ENCODE data around the gene PPA2.

Gene PPA2

DNA sequence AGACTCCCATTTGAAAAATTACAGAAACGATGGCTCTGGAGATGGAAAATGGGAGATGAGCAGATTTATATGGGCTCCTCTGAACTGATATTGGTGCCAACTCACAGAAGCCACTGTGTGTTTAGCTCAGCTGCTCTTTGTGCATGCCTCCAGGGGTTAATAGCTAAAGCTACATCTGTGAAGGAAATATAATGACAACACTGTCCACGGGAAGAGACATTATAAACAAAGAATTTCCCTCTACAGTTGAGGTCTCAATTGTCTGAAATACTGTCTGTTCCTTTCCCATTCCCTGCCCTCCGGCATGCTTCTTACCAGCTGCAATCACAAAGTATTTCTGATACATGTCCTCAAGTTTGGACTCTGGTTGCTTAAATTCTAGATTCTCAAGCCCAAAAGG, 40.4 kb downstream of the PPA2 start:
- H3K4me1 ChIP-seq (ENCODE audit: control insufficient read depth, low read length), result no peaks in the 10 kb centered on the region
- TF ChIP-seq, protein P1, sequence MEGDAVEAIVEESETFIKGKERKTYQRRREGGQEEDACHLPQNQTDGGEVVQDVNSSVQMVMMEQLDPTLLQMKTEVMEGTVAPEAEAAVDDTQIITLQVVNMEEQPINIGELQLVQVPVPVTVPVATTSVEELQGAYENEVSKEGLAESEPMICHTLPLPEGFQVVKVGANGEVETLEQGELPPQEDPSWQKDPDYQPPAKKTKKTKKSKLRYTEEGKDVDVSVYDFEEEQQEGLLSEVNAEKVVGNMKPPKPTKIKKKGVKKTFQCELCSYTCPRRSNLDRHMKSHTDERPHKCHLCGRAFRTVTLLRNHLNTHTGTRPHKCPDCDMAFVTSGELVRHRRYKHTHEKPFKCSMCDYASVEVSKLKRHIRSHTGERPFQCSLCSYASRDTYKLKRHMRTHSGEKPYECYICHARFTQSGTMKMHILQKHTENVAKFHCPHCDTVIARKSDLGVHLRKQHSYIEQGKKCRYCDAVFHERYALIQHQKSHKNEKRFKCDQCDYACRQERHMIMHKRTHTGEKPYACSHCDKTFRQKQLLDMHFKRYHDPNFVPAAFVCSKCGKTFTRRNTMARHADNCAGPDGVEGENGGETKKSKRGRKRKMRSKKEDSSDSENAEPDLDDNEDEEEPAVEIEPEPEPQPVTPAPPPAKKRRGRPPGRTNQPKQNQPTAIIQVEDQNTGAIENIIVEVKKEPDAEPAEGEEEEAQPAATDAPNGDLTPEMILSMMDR (IDR thresholded peaks at IDR 0.05; ENCODE audit: low read depth, low read length, poor library complexity, severe bottlenecking), result no peak
- no peak for TF ChIP-seq EZH2phosphoT487 (IDR thresholded peaks at IDR 0.05; ENCODE audit: borderline replicate concordance, low read length)
- no peak overlapping the region for H3K4me3 ChIP-seq (ENCODE audit: low read length)
- no peaks in the 10 kb centered on the region for H3K27me3 ChIP-seq (ENCODE audit: control insufficient read depth, low read length)
- no peaks in the 10 kb centered on the region for H3K9me2 ChIP-seq (replicated peaks; ENCODE audit: control insufficient read depth, low read length)
- no peak overlapping the region for H3K27ac ChIP-seq (ENCODE audit: low read depth, low read length)
- no peaks in the 10 kb centered on the region for H3K79me2 ChIP-seq (ENCODE audit: control insufficient read depth, low read length)
- no peak overlapping the region for H3K4me2 ChIP-seq (ENCODE audit: low read length)
- no peaks in the 10 kb centered on the region for H4K20me1 ChIP-seq (ENCODE audit: control insufficient read depth, insufficient read depth, low read depth, low read length)
- peaks cover 7% of the 10 kb centered on the region; the same call in 1 of the 2 replicates for H3K9me3 ChIP-seq (ENCODE audit: control insufficient read depth, insufficient read depth, low read length)
- H3F3A ChIP-seq (ENCODE audit: control insufficient read depth, insufficient read depth), result no peaks in the 10 kb centered on the region
- peaks cover 31% of the 10 kb centered on the region for H3K36me3 ChIP-seq (ENCODE audit: control insufficient read depth, low read length)

DNA sequence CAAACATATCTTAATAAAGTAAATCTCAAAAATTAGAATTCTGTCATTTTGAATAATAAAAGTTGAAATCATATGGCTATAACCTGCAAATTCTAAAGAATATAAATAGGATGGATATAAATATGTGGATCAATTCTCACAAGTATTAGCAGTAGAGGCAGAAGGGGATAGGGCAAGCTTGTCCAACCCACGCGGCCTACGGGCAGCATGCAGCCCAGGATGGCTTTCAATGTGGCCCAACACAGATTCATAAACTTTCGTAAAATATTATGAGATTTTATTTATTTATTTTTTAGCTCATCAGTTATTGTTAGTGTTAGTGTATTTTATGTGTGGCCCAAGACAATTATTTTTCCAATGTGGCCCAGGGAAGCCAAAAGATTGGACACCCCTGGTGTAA, 41.4 kb downstream of the PPA2 start:
- Histone ChIP-seq H3F3A (ENCODE audit: control insufficient read depth, insufficient read depth) (no peaks in the 10 kb centered on the region), H3K36me3 (ENCODE audit: control insufficient read depth, low read length) (peaks cover 31% of the 10 kb centered on the region), H3K79me2 (ENCODE audit: control insufficient read depth, low read length) (no peaks in the 10 kb centered on the region), H3K27me3 (ENCODE audit: control insufficient read depth, low read length) (no peaks in the 10 kb centered on the region), H3K4me2 (ENCODE audit: low read length) (no peak overlapping the region), H3K9me2 (replicated peaks; ENCODE audit: control insufficient read depth, low read length) (no peaks in the 10 kb centered on the region), H3K4me3 (ENCODE audit: low read length) (no peak overlapping the region), H3K4me1 (ENCODE audit: control insufficient read depth, low read length) (no peaks in the 10 kb centered on the region), H3K27ac (ENCODE audit: low read depth, low read length) (no peak overlapping the region), H3K9me3 (ENCODE audit: control insufficient read depth, insufficient read depth, low read length) (peaks cover 7% of the 10 kb centered on the region; the same call in 1 of the 2 replicates), H4K20me1 (ENCODE audit: control insufficient read depth, insufficient read depth, low read depth, low read length) (no peaks in the 10 kb centered on the region)
- no peak for TF ChIP-seq EZH2phosphoT487 (IDR thresholded peaks at IDR 0.05; ENCODE audit: borderline replicate concordance, low read length)
- TF ChIP-seq, protein P1 (IDR thresholded peaks at IDR 0.05; ENCODE audit: low read depth, low read length, poor library complexity, severe bottlenecking), result no peak

DNA sequence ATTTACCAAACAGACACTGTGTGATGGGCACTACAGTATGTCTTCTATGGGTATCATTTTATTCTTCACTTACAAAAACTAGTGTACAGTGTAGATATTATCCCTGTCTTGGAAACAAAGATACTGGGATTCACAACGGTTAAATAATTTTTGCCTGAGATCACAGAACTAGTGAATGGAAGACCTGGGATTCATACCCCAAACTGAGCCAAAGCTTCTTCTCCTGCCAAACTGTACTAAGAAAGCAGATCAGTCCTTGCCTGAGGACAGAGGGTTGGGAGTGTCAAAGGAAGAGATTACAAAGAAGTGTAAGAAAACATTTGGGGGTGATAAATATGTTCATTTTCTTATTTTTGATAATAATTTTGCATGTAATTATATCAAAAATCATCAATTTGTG, 43.1 kb downstream of the PPA2 start:
- TF ChIP-seq, protein P1 (IDR thresholded peaks at IDR 0.05; ENCODE audit: low read depth, low read length, poor library complexity, severe bottlenecking), result no peak
- TF ChIP-seq EZH2phosphoT487 (IDR thresholded peaks at IDR 0.05; ENCODE audit: borderline replicate concordance, low read length), result no peak

More for the DNA sequence above, 43.1 kb downstream of the PPA2 start:
- H3K9me2 ChIP-seq (replicated peaks; ENCODE audit: control insufficient read depth, low read length), result no peaks in the 10 kb centered on the region
- no peaks in the 10 kb centered on the region for H3K79me2 ChIP-seq (ENCODE audit: control insufficient read depth, low read length)
- no peak overlapping the region for H3K27ac ChIP-seq (ENCODE audit: low read depth, low read length)
- no peaks in the 10 kb centered on the region for H4K20me1 ChIP-seq (ENCODE audit: control insufficient read depth, insufficient read depth, low read depth, low read length)
- peaks cover 18% of the 10 kb centered on the region for H3K36me3 ChIP-seq (ENCODE audit: control insufficient read depth, low read length)
- no peaks in the 10 kb centered on the region for H3K4me1 ChIP-seq (ENCODE audit: control insufficient read depth, low read length)
- H3K9me3 ChIP-seq (ENCODE audit: control insufficient read depth, insufficient read depth, low read length), result peaks cover 6% of the 10 kb centered on the region; the same call in 1 of the 2 replicates
- H3F3A ChIP-seq (ENCODE audit: control insufficient read depth, insufficient read depth), result no peaks in the 10 kb centered on the region
- H3K27me3 ChIP-seq (ENCODE audit: control insufficient read depth, low read length), result no peaks in the 10 kb centered on the region
- no peak overlapping the region for H3K4me3 ChIP-seq (ENCODE audit: low read length)
- H3K4me2 ChIP-seq (ENCODE audit: low read length), result no peak overlapping the region

Data from DOHH2 (cell line).